Dermis lymphatic vessel endothelial cell (primary cell): ENCODE measurements around the gene CFI. TPM values are rescaled to one million over a fixed set of nuclear protein-coding genes. Genes with fewer than 3 reads are reported as not detected.

ENCODE experiments used
- total RNA-seq: library from RNA; depleted of rRNA; stranded (reverse); fragments of >200 nt; gene quantifications from 2 replicates; pipeline ENCODE4 v1.2.1, GENCODE V29; 2014

The CFI gene
- total RNA-seq: 27.3 and 45.5 TPM in 2 replicates

DNA sequence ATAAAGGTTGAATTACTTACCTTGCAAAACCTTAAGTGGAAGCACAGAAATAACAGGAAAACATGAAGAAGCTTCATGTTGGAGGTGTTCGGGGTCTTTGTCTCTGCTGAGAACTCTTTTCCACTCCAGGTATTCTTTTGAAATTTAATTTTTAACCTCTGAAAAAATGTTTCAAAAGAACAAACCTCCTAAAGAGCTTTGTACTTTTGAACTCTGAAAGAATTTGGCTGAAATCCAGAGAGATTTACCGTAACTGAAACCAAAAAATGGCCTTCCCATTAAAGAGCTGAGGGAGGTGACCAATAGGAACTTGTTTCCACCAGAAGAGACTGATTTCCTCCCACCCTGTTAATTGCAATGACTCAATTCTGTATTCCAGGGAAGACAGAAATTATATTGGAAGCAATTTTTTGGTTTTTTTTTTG is at the start of gene CFI:
Gene CFI (minus strand): TSS at position 105 of the 425 bp plus-strand sequence. CDS start 28 bp downstream, at position 77.

DNA sequence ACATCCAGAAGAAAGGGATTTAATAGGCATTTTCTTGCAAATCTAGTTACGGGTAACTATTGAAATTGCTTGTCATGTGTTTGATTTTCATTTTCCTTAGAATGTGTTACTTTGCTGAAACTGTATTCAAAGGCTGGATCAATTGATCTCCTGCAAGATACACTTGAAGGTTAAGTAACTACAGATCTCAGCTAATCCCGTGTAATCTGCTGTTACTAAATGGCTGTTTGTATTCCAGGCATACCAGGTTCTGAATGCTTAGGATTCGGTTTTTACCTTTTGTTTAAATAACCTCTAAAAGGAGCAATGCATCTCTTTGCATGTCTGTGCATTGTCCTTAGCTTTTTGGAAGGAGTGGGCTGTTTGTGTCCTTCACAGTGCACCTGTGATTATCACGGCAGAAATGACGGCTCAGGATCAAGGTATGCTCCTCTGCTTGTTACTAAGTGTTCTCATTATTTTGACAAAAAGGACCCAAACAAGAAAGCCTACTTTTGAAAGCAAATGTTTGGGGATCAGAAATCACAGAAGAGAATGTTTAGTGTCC is 46.2 kb upstream of the CFI start, which contains the start of gene LRIT3:
Gene LRIT3 (plus strand): TSS at position 212 of the 547 bp plus-strand sequence. CDS start 95 bp downstream, at position 307.

DNA sequence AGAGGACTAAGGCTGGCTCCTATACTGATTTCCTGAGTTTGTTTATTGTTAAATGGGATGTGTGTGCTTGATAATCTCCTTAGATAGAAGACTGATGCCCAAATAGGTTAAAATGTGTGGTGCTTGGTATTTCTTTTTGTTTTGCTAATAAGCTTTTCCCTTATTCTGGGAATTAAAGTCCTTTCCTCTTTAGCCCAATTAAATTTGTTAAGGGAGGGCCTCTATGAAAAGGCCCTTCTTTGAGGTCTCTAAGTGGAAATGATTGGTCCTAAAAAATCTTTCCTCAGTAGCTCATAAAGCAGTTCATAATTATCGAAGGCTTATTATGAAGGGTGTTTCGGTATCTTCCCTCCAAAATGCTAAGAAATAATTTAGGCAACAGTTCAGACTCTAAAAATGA is 25.9 kb upstream of the CFI start, which contains the start of gene RRH:
Gene RRH (plus strand): TSS at position 301 of the 400 bp plus-strand sequence. CDS start 56 bp downstream, at position 357.

DNA sequence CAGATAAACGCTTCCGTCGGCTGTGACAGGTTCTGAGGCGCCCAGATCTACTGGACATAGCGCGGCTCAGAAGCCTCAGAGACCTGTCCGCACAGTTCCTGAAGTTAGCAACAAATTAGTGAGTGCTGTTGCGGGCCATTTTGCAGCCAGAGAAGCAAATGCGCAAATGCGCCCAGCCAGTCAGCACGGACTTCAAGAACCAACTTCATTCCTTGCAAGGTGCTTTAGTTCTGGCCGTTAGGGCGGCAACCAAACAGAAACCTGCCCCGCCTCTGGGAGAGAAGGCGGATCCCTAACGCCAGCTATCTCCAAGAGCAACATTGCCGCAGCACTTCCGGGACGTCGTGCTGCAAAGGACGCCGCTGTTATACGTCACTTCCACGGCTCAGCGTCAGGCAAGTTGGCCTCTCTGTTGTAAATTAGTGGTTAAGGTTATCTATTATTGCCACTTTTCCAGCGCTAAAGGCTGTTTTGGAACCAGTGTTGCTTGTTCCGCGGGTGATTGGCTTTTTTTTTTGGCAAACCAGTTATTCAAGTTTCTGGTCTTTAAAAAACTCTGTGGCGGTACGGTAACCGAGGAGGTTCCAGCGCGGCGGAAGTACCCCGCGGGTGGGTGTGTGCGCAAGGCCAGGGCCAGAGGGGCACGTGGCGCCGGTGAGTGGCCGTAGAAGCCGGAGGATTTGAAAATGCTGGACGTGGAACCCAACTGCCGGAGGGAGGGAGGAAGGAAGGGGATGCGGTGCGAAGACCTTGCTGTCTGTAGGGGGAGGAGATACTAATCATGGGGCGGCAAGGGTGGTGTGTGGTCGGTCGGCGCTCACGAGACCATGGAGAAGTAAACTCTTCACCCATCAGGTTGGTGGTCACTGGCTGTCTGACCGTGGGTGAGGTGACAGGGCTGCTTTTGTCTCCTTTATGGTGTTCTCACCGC is 13.6 kb upstream of the CFI start, which contains the start of gene GAR1:
Gene GAR1 (plus strand): TSS at position 612 of the 931 bp plus-strand sequence. CDS start 403 bp downstream, outside the sequence.

DNA sequence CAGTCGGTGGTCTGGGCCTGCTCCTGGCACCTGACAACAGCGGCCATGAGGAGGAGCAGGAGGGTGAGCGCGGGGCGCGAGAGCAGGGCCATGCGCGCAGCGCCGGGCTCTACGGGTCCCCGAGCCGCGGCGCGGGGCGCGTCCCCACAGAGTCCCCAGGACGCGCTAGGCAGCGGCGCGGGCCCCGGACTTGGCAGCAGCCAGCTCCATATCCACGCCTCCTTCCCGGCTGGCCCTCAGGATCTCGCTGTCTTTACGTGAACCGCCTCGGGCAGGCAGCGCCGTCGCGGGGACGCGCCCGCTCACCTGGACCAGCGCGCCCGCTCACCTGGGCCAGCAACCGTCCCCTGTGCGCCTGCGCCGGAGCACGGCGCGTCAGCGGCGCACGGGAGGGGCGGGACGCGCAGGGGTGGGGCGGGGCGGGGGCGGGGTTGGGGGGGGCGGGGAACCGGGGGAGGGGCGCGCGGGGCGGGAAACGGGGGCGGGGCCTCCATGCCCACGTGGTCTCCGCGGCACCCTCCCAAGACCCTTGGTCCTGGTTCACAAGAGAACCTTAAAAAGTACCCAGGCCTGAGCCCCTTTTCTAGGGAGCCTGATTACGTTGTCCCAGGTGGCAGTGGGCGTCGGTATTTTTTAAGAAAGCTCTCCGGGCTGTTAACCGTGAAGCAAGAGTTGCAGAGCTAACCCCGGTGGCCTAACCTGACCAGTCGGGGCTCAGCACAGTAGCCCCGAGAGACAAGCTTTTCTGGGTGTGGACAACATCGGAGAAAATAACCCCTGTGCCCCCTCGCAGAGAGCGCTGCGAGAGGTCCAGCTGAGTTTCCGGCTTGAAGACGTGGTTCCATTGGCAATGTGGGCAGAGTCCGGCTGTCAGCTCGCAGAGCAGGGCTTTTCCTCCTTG is 71.8 kb downstream of the CFI start, which contains the start of gene PLA2G12A:
Gene PLA2G12A (minus strand): TSS at position 353 of the 901 bp plus-strand sequence. CDS start 261 bp downstream, at position 92.

DNA sequence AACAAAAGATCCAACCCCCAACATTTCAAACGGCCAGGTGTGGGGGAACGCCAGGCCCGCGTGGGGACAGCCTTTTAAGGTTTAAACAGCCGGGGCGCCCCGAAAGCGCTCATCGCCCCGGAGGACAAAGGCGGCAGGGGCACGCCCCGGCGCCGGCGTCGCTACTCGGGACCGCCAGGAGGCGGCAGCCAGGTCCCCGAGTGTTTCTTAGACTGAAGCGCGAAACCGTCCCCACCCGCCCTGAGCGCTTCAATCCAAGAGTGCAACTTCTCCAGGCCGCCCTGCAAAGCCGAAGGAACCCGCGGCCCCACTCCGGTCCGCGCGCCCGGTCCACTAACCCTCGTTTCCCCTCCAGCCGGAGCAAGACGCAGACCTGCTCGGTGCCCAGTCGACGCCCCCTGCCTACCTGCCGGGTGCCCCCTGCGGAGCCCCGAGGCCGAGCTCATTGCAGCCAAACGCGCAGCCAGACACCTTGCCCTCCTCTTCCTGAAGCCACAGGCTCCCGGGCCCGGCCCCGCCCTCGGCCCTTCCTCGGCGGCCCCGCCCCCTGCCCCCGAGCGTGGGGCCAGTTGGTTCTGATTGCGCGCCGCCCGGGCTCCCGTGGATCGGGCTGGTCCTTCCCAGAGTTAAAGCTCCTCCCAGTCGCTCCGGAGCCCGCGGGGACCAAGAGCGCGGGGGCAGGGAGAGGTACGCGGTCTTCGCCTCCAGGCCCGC is 98.7 kb downstream of the CFI start, which contains the start of gene CASP6:
Gene CASP6 (minus strand): TSS at position 496 of the 714 bp plus-strand sequence. CDS start 50 bp downstream, at position 446.

Other genes starting within 250 kb of the CFI start
- gene MCUB, start 241.8 kb downstream of the CFI start, total RNA-seq: 45.2 and 62.6 TPM in 2 replicates
- gene CASP6, start 98.6 kb downstream of the CFI start, total RNA-seq: 44.2 and 59.6 TPM in 2 replicates
- gene PLA2G12A, start 71.9 kb downstream of the CFI start, total RNA-seq: 9.3 and 9.5 TPM in 2 replicates
- gene GAR1, start 13.8 kb upstream of the CFI start, total RNA-seq: 2.7 and 3.7 TPM in 2 replicates
- not detected in 2 replicates for gene RRH, start 26.0 kb upstream of the CFI start, total RNA-seq
- gene LRIT3, start 46.1 kb upstream of the CFI start, total RNA-seq: not detected in 2 replicates
- 0.09 and 0.33 TPM in 2 replicates for gene EGF, start 110.9 kb upstream of the CFI start, total RNA-seq